GM23338 (cell line): Measurements from ENCODE around the gene MAGOH. TPM values are rescaled to one million over a fixed set of nuclear protein-coding genes. Genes with fewer than 3 reads are reported as not detected.

ENCODE experiments used
- ATAC-seq: fragments of 200-7000 bp; cut with Tn5 transposase; 3 replicates; pipeline ENCODE4 v1.9.1; 2020
- DNase-seq: peaks from one replicate; pipeline ENCODE4 v3.0.0-alpha.2; 2015; ENCODE audit warnings: low spot score
- H2AFZ ChIP-seq: fragments of 200-600 bp; sonication (generic); 2 replicates; pipeline ENCODE4 v1.8.0; 2016; ENCODE audit warnings: antibody characterized with exemption, mild to moderate bottlenecking, moderate library complexity
- H3F3A ChIP-seq: fragments of 200-600 bp; sonication (generic); replicated peaks from 2 replicates; pipeline ENCODE4 v1.8.0; 2017; ENCODE audit warnings: antibody characterized with exemption, mixed run types, low read depth
- H3K27ac ChIP-seq: fragments of 200-600 bp; sonication (generic); 2 replicates; pipeline ENCODE4 v1.6.1; 2016; ENCODE audit warnings: low read depth
- H3K27me3 ChIP-seq: fragments of 200-600 bp; sonication (generic); 2 replicates; pipeline ENCODE4 v1.8.0; 2016; ENCODE audit warnings: mild to moderate bottlenecking, mixed run types, moderate library complexity; ENCODE audit not compliant: insufficient read depth
- H3K36me3 ChIP-seq: fragments of 200-600 bp; sonication (generic); 2 replicates; pipeline ENCODE4 v1.8.0; 2016; ENCODE audit warnings: mild to moderate bottlenecking; ENCODE audit not compliant: insufficient read depth
- H3K4me1 ChIP-seq: fragments of 200-600 bp; sonication (generic); 2 replicates; pipeline ENCODE4 v1.8.0; 2016; ENCODE audit warnings: mild to moderate bottlenecking, moderate library complexity; ENCODE audit not compliant: insufficient read depth
- H3K4me2 ChIP-seq: fragments of 200-600 bp; sonication (generic); 2 replicates; pipeline ENCODE4 v1.7.1; 2017; ENCODE audit warnings: mixed run types
- H3K4me3 ChIP-seq: fragments of 200-600 bp; sonication (generic); 2 replicates; pipeline ENCODE4 v1.6.1; 2016; ENCODE audit warnings: mixed run types
- H3K79me2 ChIP-seq: fragments of 200-600 bp; sonication (generic); replicated peaks from 2 replicates; pipeline ENCODE4 v1.8.0; 2017; ENCODE audit warnings: mild to moderate bottlenecking; ENCODE audit not compliant: insufficient read depth
- H3K9me2 ChIP-seq: fragments of 200-600 bp; sonication (generic); 2 replicates; pipeline ENCODE4 v1.8.0; 2017; ENCODE audit not compliant: insufficient read depth
- H4K20me1 ChIP-seq: fragments of 200-600 bp; sonication (generic); replicated peaks from 2 replicates; pipeline ENCODE4 v1.8.0; 2017; ENCODE audit warnings: mild to moderate bottlenecking; ENCODE audit not compliant: insufficient read depth
- H3K27ac Mint-ChIP-seq: 2 replicates; pipeline ENCODE4 v1.8.0; 2020; ENCODE audit warnings: inconsistent platforms, mild to moderate bottlenecking, moderate library complexity, mixed read lengths
- H3K27me3 Mint-ChIP-seq: 3 replicates; pipeline ENCODE4 v1.8.0; 2022; ENCODE audit warnings: low read depth, mild to moderate bottlenecking, moderate library complexity, mixed read lengths, inconsistent platforms; ENCODE audit not compliant: insufficient read depth, poor library complexity
- H3K36me3 Mint-ChIP-seq: 3 replicates; pipeline ENCODE4 v1.8.0; 2021; ENCODE audit warnings: low read depth, mild to moderate bottlenecking, inconsistent platforms, moderate library complexity, mixed read lengths
- H3K4me1 Mint-ChIP-seq: 3 replicates; pipeline ENCODE4 v1.8.0; 2020; ENCODE audit warnings: mild to moderate bottlenecking, inconsistent platforms, mixed read lengths
- H3K4me3 Mint-ChIP-seq: 3 replicates; pipeline ENCODE4 v1.8.0; 2021; ENCODE audit warnings: moderate library complexity, mild to moderate bottlenecking, inconsistent platforms, mixed read lengths
- H3K9me3 Mint-ChIP-seq: 3 replicates; pipeline ENCODE4 v1.8.0; 2020; ENCODE audit warnings: moderate library complexity, mild to moderate bottlenecking, inconsistent platforms, mixed read lengths
- NANOG ChIP-seq: IDR thresholded peaks from 2 replicates; pipeline ENCODE4 v1.6.1; 2016; ENCODE audit warnings: antibody characterized with exemption, borderline replicate concordance
- POLR2AphosphoS5 ChIP-seq: IDR thresholded peaks from 2 replicates; pipeline ENCODE4 v1.6.1; 2016; ENCODE audit warnings: antibody characterized with exemption, low read depth
- REST ChIP-seq: IDR thresholded peaks from one replicate; pipeline ENCODE4 v1.6.1; 2018; ENCODE audit warnings: antibody characterized with exemption; ENCODE audit not compliant: unreplicated experiment
- STAT1 ChIP-seq: IDR thresholded peaks from one replicate; pipeline ENCODE4 v1.6.1; 2016; ENCODE audit warnings: antibody characterized with exemption; ENCODE audit not compliant: unreplicated experiment
- ZNF331 ChIP-seq: fragments of 250-450 bp; sonication (Bioruptor Pico); IDR thresholded peaks from 2 replicates; pipeline ENCODE4 v1.5.0; 2020; ENCODE audit warnings: low read depth, mild to moderate bottlenecking, moderate library complexity
- ZNF462 ChIP-seq: fragments of 250-450 bp; sonication (Bioruptor Pico); IDR thresholded peaks from 2 replicates; pipeline ENCODE4 v1.5.0; 2020; ENCODE audit warnings: mild to moderate bottlenecking, moderate library complexity
- polyA plus RNA-seq: library from polyadenylated mRNA; unstranded; fragments of >200 nt; fragmentation: Nextera tagmentation; extraction: Ambion mirVana; gene quantifications from 2 replicates; pipeline ENCODE4 v1.2.1, GENCODE V29; 2016
- total RNA-seq: library from RNA; depleted of rRNA; stranded (reverse); fragments of >200 nt; shearing (Covaris generic); gene quantifications from 2 replicates; pipeline ENCODE4 v1.2.3, GENCODE V29; 2014
- TF ChIP-seq, protein P1 (sequence below), 2 experiments: fragments of 200-600 bp in 1 of 2; sonication (generic) in 1 of 2; conservative IDR thresholded peaks; 2 replicates each; pipeline versions ENCODE4 v1.5.1 to v1.6.1; 2016 to 2017; ENCODE audit warnings: antibody characterized with exemption in 2 of 2, low read depth in 2 of 2, mild to moderate bottlenecking in 2 of 2, moderate library complexity in 1 of 2

MAGOH gene
- total and polyA plus RNA-seq, 2 experiments from 2014 or later = 79.3 to 185 TPM

GRCh38 chr1:53197291-53198200 lies 40.8 kb downstream of the MAGOH start:
- Mint-ChIP-seq H3K27me3 (peaks cover 17% of the 10 kb centered on the region), H3K9me3 (no peaks in the 10 kb centered on the region; the same call in 2 of the 3 replicates), H3K4me3 (peak overlapping the region; percentile 97), H3K27ac (peak overlapping the region; percentile 93), H3K4me1 (peaks cover 20% of the 10 kb centered on the region), H3K36me3 (peaks cover 11% of the 10 kb centered on the region)
- Histone ChIP-seq H3K79me2 (peaks cover 8% of the 10 kb centered on the region), H3K27ac (peak overlapping the region; percentile 70), H3K4me2 (peak overlapping the region; percentile 92), H3K4me1 (peaks cover 11% of the 10 kb centered on the region), H2AFZ (peak overlapping the region; percentile 69), H3K36me3 (no peaks in the 10 kb centered on the region), H3K4me3 (peak overlapping the region; percentile 94), H3F3A (no peaks in the 10 kb centered on the region), H4K20me1 (0 out of 2 replicates have a peak, but pooled peaks cover 5% of the 10 kb centered on the region), H3K9me2 (no peaks in the 10 kb centered on the region), H3K27me3 (peaks cover 4% of the 10 kb centered on the region; the same call in 1 of the 2 replicates)
- DNase-seq (no peak), ATAC-seq (peak; percentile 16)
- no peak for TF ChIP-seq ZNF331 (CRISPR knock-in tag)
- no peak for TF ChIP-seq NANOG
- no peak for TF ChIP-seq STAT1
- no peak for TF ChIP-seq POLR2AphosphoS5
- TF ChIP-seq, protein P1, sequence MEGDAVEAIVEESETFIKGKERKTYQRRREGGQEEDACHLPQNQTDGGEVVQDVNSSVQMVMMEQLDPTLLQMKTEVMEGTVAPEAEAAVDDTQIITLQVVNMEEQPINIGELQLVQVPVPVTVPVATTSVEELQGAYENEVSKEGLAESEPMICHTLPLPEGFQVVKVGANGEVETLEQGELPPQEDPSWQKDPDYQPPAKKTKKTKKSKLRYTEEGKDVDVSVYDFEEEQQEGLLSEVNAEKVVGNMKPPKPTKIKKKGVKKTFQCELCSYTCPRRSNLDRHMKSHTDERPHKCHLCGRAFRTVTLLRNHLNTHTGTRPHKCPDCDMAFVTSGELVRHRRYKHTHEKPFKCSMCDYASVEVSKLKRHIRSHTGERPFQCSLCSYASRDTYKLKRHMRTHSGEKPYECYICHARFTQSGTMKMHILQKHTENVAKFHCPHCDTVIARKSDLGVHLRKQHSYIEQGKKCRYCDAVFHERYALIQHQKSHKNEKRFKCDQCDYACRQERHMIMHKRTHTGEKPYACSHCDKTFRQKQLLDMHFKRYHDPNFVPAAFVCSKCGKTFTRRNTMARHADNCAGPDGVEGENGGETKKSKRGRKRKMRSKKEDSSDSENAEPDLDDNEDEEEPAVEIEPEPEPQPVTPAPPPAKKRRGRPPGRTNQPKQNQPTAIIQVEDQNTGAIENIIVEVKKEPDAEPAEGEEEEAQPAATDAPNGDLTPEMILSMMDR (conservative IDR thresholded peaks at IDR 0.05; ENCODE audit: low read depth in 2 of 2) = no peak
- TF ChIP-seq REST = no peak
- TF ChIP-seq ZNF462 (CRISPR knock-in tag) = no peak
